Measurements from ENCODE around the gene HLA-DMB. TPM values are rescaled to one million over a fixed set of nuclear protein-coding genes. Genes with fewer than 3 reads are reported as not detected.

The HLA-DMB gene
- 2.9 and 4.5 TPM in 2 replicates for polyA plus RNA-seq
- polyA minus RNA-seq = 2.5 and 2.9 TPM in 2 replicates

- Histone ChIP-seq H3K4me3 (ENCODE audit: low read length) (no peak within 1 kb of the TSS), H3K4me2 (ENCODE audit: low read length) (no peak within 1 kb of the TSS), H3K27me3 (ENCODE audit: insufficient read depth, low read depth, low read length) (no peaks in the 10 kb centered on the region), H4K20me1 (ENCODE audit: insufficient read depth) (no peaks in the 10 kb centered on the region), H3K79me2 (replicated peaks; ENCODE audit: insufficient read depth, low read length) (no peaks in the 10 kb centered on the region), H3K9me2 (ENCODE audit: insufficient read depth, low read length) (no peaks in the 10 kb centered on the region), H3F3A (ENCODE audit: insufficient read depth, low read length, poor library complexity, severe bottlenecking) (no peaks in the 10 kb centered on the region), H3K36me3 (ENCODE audit: insufficient read depth, low read length) (no peaks in the 10 kb centered on the region), H2AFZ (ENCODE audit: low read depth, low read length) (no peak within 1 kb of the TSS), H3K27ac (ENCODE audit: low read length) (no peak within 1 kb of the TSS), H3K9ac (ENCODE audit: low read length) (no peak within 1 kb of the TSS), H3K9me3 (ENCODE audit: low read length) (no peaks in the 10 kb centered on the region)
- TF ChIP-seq POLR2AphosphoS5 (IDR thresholded peaks at IDR 0.05) = no peak
- no peak for TF ChIP-seq CTCF (IDR thresholded peaks at IDR 0.05; ENCODE audit: poor library complexity, severe bottlenecking)
- no peak for TF ChIP-seq EP300 (conservative IDR thresholded peaks at IDR 0.05; ENCODE audit: poor library complexity, severe bottlenecking)
- TF ChIP-seq TAF1 (IDR thresholded peaks at IDR 0.05; ENCODE audit: low read depth) = no peak
- no peak for TF ChIP-seq MXI1 (conservative IDR thresholded peaks at IDR 0.05; ENCODE audit: poor library complexity, severe bottlenecking)
- TF ChIP-seq SMC3 (conservative IDR thresholded peaks at IDR 0.05; ENCODE audit: poor library complexity) = no peak
- no peak for TF ChIP-seq RAD21 (conservative IDR thresholded peaks at IDR 0.05)
- TF ChIP-seq EZH2 (IDR thresholded peaks at IDR 0.05; ENCODE audit: borderline replicate concordance, insufficient read depth, low read length, poor library complexity, severe bottlenecking) = no peak
- TF ChIP-seq REST (IDR thresholded peaks at IDR 0.05; ENCODE audit: borderline replicate concordance) = no peak
These were observed at the start of gene HLA-DMB for GRCh38 chr6:32940656-32941213. TSS of gene HLA-DMB (minus strand) at chr6:32941028. CDS start at chr6:32940807, 221 bp downstream.

GRCh38 chr6:32989368-32989767, 48.5 kb upstream of the HLA-DMB start:
- no peak overlapping the region for H2AFZ ChIP-seq (ENCODE audit: low read depth, low read length)

More at GRCh38 chr6:32989368-32989767, 48.5 kb upstream of the HLA-DMB start:
- Histone ChIP-seq H3F3A (ENCODE audit: insufficient read depth, low read length, poor library complexity, severe bottlenecking) (no peaks in the 10 kb centered on the region), H3K9me3 (ENCODE audit: low read length) (no peaks in the 10 kb centered on the region), H3K4me3 (ENCODE audit: low read length) (no peak overlapping the region), H3K9ac (ENCODE audit: low read length) (no peak overlapping the region), H3K36me3 (ENCODE audit: insufficient read depth, low read length) (no peaks in the 10 kb centered on the region), H3K9me2 (ENCODE audit: insufficient read depth, low read length) (no peaks in the 10 kb centered on the region), H3K27ac (ENCODE audit: low read length) (no peak overlapping the region), H3K4me2 (ENCODE audit: low read length) (no peak overlapping the region), H3K27me3 (ENCODE audit: insufficient read depth, low read depth, low read length) (no peaks in the 10 kb centered on the region), H4K20me1 (ENCODE audit: insufficient read depth) (no peaks in the 10 kb centered on the region), H3K79me2 (replicated peaks; ENCODE audit: insufficient read depth, low read length) (no peaks in the 10 kb centered on the region)
- TF ChIP-seq REST (IDR thresholded peaks at IDR 0.05; ENCODE audit: borderline replicate concordance) (no peak), RAD21 (conservative IDR thresholded peaks at IDR 0.05) (no peak), SMC3 (conservative IDR thresholded peaks at IDR 0.05; ENCODE audit: poor library complexity) (no peak), MXI1 (conservative IDR thresholded peaks at IDR 0.05; ENCODE audit: poor library complexity, severe bottlenecking) (no peak), EZH2 (IDR thresholded peaks at IDR 0.05; ENCODE audit: borderline replicate concordance, insufficient read depth, low read length, poor library complexity, severe bottlenecking) (no peak), CTCF (IDR thresholded peaks at IDR 0.05; ENCODE audit: poor library complexity, severe bottlenecking) (no peak), TAF1 (IDR thresholded peaks at IDR 0.05; ENCODE audit: low read depth) (no peak), POLR2AphosphoS5 (IDR thresholded peaks at IDR 0.05) (no peak), EP300 (conservative IDR thresholded peaks at IDR 0.05; ENCODE audit: poor library complexity, severe bottlenecking) (no peak)
